Measurements from ENCODE around the gene WDR4. TPM values are rescaled to one million over a fixed set of nuclear protein-coding genes. Genes with fewer than 3 reads are reported as not detected.

Gene WDR4, protein sequence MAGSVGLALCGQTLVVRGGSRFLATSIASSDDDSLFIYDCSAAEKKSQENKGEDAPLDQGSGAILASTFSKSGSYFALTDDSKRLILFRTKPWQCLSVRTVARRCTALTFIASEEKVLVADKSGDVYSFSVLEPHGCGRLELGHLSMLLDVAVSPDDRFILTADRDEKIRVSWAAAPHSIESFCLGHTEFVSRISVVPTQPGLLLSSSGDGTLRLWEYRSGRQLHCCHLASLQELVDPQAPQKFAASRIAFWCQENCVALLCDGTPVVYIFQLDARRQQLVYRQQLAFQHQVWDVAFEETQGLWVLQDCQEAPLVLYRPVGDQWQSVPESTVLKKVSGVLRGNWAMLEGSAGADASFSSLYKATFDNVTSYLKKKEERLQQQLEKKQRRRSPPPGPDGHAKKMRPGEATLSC
- total RNA-seq, result 13.0 and 25.1 TPM in 2 replicates

GRCh38 chr21:42878993-42879787, at the start of gene WDR4:
Gene WDR4 (minus strand): TSS chr21:42879539. CDS start chr21:42879495, 44 bp downstream.

DNA sequence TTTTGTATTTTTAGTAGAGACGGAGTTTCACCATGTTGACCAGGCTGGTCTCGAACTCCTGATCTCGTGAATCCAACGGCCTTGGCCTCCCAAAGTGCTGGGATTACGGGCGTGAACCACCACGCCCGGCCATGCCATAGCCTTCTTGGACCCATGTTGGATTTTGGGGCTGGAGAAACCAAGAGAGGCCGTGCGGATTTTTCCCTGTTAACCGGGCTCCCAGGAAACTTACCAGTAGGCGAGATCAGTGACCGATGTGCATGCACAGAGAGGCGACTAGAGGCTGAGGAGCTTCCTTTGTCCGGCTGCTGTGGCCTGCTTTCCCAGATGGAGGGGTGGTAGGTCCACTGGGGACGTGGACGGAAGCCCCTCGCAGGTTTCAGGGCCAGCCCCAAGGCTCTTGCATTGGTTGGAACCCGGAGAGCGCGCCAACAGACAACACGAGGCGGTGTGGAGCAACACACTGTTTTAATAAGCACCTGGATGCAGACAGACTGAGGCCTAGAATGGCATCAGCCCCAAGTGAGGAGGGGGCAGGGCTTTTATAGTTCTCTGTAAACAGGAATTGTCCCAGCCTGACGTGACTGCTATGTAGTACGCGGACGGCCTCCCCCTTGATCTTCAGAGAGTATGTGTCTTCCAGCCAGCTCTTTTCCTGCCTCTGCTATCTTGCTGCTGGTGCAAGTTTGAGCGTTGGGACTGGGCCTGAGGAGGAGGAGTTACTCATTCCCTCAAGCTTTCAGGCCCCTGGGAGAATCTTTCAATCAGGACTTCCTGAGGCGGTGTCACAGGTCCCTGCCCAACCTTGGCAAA, 46.0 kb upstream of the WDR4 start, which contains the start of gene ERVH48-1:
ERVH48-1 (minus strand) TSS at position 517 of the 813 bp plus-strand sequence. CDS start 6,624 bp downstream, outside the sequence.

GRCh38 chr21:42892931-42893755, 13.8 kb upstream of the WDR4 start, which contains the start of gene NDUFV3:
Gene NDUFV3 (plus strand): TSS chr21:42893309. CDS start chr21:42893334, 25 bp downstream.

Other genes with a start within 250 kb of the WDR4 start
- 0.30 and 1.3 TPM in 2 replicates for gene PDE9A, start 225.9 kb downstream of the WDR4 start, total RNA-seq
- gene NDUFV3, start 13.8 kb upstream of the WDR4 start, total RNA-seq, result 40.9 and 56.8 TPM in 2 replicates
- not detected in 2 replicates for gene ERVH48-1, start 46.1 kb upstream of the WDR4 start, total RNA-seq
- gene PKNOX1, start 95.0 kb upstream of the WDR4 start, total RNA-seq, result 5.5 and 8.4 TPM in 2 replicates
- gene CBS, start 196.3 kb upstream of the WDR4 start, total RNA-seq, result 39.3 and 84.8 TPM in 2 replicates
- gene U2AF1, start 228.0 kb upstream of the WDR4 start, total RNA-seq, result 48.4 and 58.5 TPM in 2 replicates

Measured in epithelial cell of umbilical artery (primary cell).